Aorta (tissue), 5 donors: Measurements from ENCODE around the gene PUM1. TPM values are rescaled to one million over a fixed set of nuclear protein-coding genes. Genes with fewer than 3 reads are reported as not detected.

Source experiments
- ATAC-seq: fragments of 200-7000 bp; cut with Tn5 transposase; one replicate; pipeline ENCODE4 v1.9.1; 2022; ENCODE audit warnings: moderate library complexity; ENCODE audit not compliant: low FRiP score
- DNase-seq, 2 donors: peaks; one replicate each; pipeline ENCODE4 v3.0.0-alpha.2; 2020
- H3K27ac ChIP-seq, 2 donors: one replicate each; pipeline ENCODE4 v1.5.1; 2013; ENCODE audit warnings: low read length in 2 of 2, mild to moderate bottlenecking in 2 of 2, moderate library complexity in 2 of 2, control low read depth in 1 of 2, inconsistent platforms in 1 of 2, low read depth in 1 of 2
- H3K27me3 ChIP-seq, 2 donors: one replicate each; pipeline ENCODE4 v1.6.1; 2013; ENCODE audit warnings: control low read depth in 1 of 2, low read length in 1 of 2, mild to moderate bottlenecking in 1 of 2, moderate library complexity in 1 of 2; ENCODE audit not compliant: insufficient read depth in 2 of 2, control insufficient read depth in 1 of 2
- H3K36me3 ChIP-seq, 2 donors: one replicate each; pipeline ENCODE4 v1.6.1; 2013; ENCODE audit warnings: control low read depth in 1 of 2, low read length in 1 of 2, mild to moderate bottlenecking in 1 of 2; ENCODE audit not compliant: insufficient read depth in 2 of 2, control insufficient read depth in 1 of 2
- H3K4me1 ChIP-seq, 2 donors: one replicate each; pipeline ENCODE4 v1.6.1; 2013; ENCODE audit warnings: low read length in 2 of 2, control low read depth in 1 of 2, mild to moderate bottlenecking in 1 of 2, moderate library complexity in 1 of 2; ENCODE audit not compliant: insufficient read depth in 2 of 2, control insufficient read depth in 1 of 2
- H3K4me3 ChIP-seq, 2 donors: one replicate each; pipeline ENCODE4 v1.5.1; 2013; ENCODE audit warnings: low read length in 2 of 2, control low read depth in 1 of 2, mild to moderate bottlenecking in 1 of 2
- H3K9me3 ChIP-seq: one replicate; pipeline ENCODE4 v1.6.1; 2013; ENCODE audit warnings: mild to moderate bottlenecking, low read length; ENCODE audit not compliant: control insufficient read depth
- WGBS, 2 donors: extraction: QIAGEN DNeasy Blood & Tissue Kit; methylation state at CpG; one replicate each; pipeline ENCODE4 v1.1.7; 2013; 5-methylcytosine and 5-hydroxymethylcytosine counted together
- intact Hi-C, 2 donors: fragments of 100-400 bp; cut with DNase I; formaldehyde crosslinking; loops; one replicate each; pipeline versions ENCODE4 v1.14.2 to v1.15.0; 2022
- polyA plus RNA-seq, 2 donors: library from polyadenylated mRNA; stranded (reverse); fragments of 200-250 nt; gene quantifications; one replicate each; pipeline ENCODE4 v1.2.3, GENCODE V29; 2013
- total RNA-seq, 2 donors: library from RNA; stranded (reverse); fragmentation: NEBNext Ultra II Directional; extraction: Animal tissue kit (Norgen Biotek cat#: 25700); gene quantifications; one replicate each; pipeline ENCODE4 v1.2.1, GENCODE V29; 2021
- donor health status: healthy with polysubstance abuse.
- donor health status: Bipolar disorder and iron deficiency.
- donor health status: DM: no; HTN: no; CAD: no.
- donor health status: DM: no; HTN: no; CAD: no.
- donor health status: DM: yes; HTN: yes; CAD: no.

PUM1 gene
- total and polyA plus RNA-seq, 4 donors = 13.1 to 120 (median 63.2) TPM

GRCh38 chr1:30884723-30885122, 180.8 kb downstream of the PUM1 start:
- WGBS, 2 donors = 86 to 94% methylated on average over 5 of the region's 5 CpGs
- no peaks in the 10 kb centered on the region for H3K27me3 ChIP-seq
- no peaks in the 10 kb centered on the region for H3K36me3 ChIP-seq
- H3K4me1 ChIP-seq = peaks cover 0 to 2% of the 10 kb centered on the region in 2 donors
- H3K27ac ChIP-seq = no peak overlapping the region
- DNase-seq = no peak
- intact Hi-C loops = no loop called here
- no peaks in the 10 kb centered on the region for H3K9me3 ChIP-seq
- ATAC-seq = no peak
- no peak overlapping the region for H3K4me3 ChIP-seq

DNA sequence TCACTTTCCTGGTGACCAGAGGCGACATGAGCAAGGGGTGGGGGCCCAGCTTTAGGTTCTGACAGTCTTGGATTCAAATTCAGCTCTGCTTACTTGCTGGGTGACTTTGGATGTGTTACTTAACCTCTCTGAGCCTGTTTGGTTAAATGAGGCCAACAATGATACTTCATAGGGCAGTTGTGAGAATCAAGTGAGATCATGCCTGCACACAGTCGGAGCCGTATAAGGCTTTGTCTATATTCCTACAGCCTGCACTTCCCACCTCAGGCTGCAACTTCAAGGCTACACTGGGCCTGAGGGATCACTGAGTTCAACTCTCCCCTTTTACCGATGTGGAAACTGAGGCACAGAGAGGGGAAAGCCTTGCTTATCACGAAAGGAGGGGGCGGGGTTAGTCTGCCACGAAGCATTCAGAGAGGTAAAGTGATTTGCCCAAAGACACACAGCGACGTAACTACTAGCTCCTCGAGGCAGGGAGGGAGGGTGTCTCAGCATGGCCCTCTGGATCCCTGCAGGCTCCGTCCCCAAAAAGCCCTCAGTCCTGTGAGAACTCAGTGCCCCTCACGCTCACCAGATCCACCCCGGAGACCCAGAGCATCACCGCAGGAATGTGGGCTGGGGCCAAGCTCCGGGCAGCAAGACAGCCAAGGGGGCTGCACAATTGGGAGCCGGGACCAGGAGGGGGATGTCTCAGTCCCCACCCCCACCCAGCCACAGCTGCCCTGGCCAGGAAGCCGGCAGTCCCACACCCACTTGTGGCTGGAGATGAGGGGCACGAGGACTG, 181.9 kb downstream of the PUM1 start:
- Histone ChIP-seq H3K9me3 (no peaks in the 10 kb centered on the region), H3K4me1 (peaks cover 0 to 2% of the 10 kb centered on the region in 2 donors), H3K27ac (no peak overlapping the region), H3K27me3 (no peaks in the 10 kb centered on the region), H3K36me3 (no peaks in the 10 kb centered on the region), H3K4me3 (no peak overlapping the region)
- DNase-seq (no peak), ATAC-seq (no peak)
- WGBS, 2 donors = 75 to 85% methylated on average over 18 of the region's 18 CpGs
- intact Hi-C loops = no loop called here

DNA sequence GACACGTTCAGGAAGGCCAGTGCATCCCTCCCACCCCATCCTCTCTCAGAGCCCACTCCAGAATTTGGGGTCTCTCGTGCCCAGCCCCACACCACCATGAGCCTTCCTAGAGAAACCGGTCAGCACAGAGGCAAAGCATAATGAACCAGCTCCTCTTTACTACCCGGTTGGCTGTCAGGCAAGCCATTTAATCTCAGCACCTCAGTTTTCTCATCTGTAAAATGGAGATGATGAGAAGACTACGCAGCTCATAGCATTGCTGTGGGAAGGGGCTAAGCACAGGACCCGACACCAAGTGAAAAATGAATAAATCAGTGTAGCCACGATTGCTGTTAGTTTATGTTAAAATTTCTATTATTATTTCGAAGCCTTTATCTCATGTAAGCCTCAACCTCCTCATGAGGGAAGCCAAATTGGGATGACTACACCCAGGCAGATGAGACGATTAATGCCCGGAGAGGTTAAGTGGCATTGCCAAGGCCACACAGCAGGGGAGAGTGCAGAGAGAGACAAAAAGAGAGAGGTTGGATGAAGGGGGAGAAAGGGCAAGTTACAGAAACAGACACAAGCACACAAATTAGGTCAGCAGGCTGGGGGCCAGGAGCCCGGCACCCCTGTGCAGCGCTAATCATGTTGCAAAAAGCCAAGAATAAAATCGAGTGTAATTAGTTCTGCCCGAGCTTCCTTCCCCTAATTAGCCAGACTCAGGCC, 182.7 kb downstream of the PUM1 start:
- ATAC-seq = no peak
- Histone ChIP-seq H3K9me3 (no peaks in the 10 kb centered on the region), H3K27me3 (no peaks in the 10 kb centered on the region), H3K36me3 (no peaks in the 10 kb centered on the region), H3K4me3 (no peak overlapping the region), H3K27ac (no peak overlapping the region), H3K4me1 (peaks cover 0 to 2% of the 10 kb centered on the region in 2 donors)
- WGBS, 2 donors = 68 to 80% methylated on average over 14 of the region's 14 CpGs
- intact Hi-C loops = no loop called here
- DNase-seq = no peak

Other genes with a start within 250 kb of the PUM1 start
- 10 to 100 TPM; 64.7 to 72.7 TPM for gene SDC3, start 157.0 kb downstream of the PUM1 start, total RNA-seq
- gene SDC3, start 157.0 kb downstream of the PUM1 start, polyA plus RNA-seq = 10 to 100 TPM; 19.1 to 20.8 TPM
- under 1 TPM in 1 of 2 donors, not detected in 1; 0.30 TPM for gene NKAIN1, start 174.2 kb upstream of the PUM1 start, total RNA-seq
- not detected for gene NKAIN1, start 174.2 kb upstream of the PUM1 start, polyA plus RNA-seq
- gene SNRNP40, start 231.1 kb upstream of the PUM1 start, total RNA-seq = 10 to 100 TPM; 31.2 to 32.8 TPM
- 10 to 100 TPM; 19.8 to 21.2 TPM for gene SNRNP40, start 231.1 kb upstream of the PUM1 start, polyA plus RNA-seq
- gene ZCCHC17, start 231.3 kb upstream of the PUM1 start, total RNA-seq = 10 to 100 TPM; 17.7 to 21.3 TPM
- 10 to 100 TPM; 29.7 to 31.7 TPM for gene ZCCHC17, start 231.3 kb upstream of the PUM1 start, polyA plus RNA-seq